ENCODE measurements around the gene MYMX. TPM values are rescaled to one million over a fixed set of nuclear protein-coding genes. Genes with fewer than 3 reads are reported as not detected.

The MYMX gene
- total RNA-seq, 6 experiments from 2014 or later = not detected

GRCh38 chr6:44243345-44243744 is 26.6 kb downstream of the MYMX start:
- no peak for DNase-seq
- no peak for TF ChIP-seq POLR2A (IDR thresholded peaks at IDR 0.05)
- TF ChIP-seq CTCF (IDR thresholded peaks at IDR 0.05) = no peak

GRCh38 chr6:44245391-44245911 is 28.7 kb downstream of the MYMX start:
- ATAC-seq (no peak), DNase-seq (peak in 1 of 3 donors; percentile 80)
- intact Hi-C loops (cut with DNase I) = no loop called here
- Histone ChIP-seq H3K27ac (peak overlapping the region; percentile 100), H3K36me3 (peaks cover 4 to 21% (median 16%) of the 10 kb centered on the region in 4 donors), H3K27me3 (no peaks in the 10 kb centered on the region), H3K9me3 (no peaks in the 10 kb centered on the region), H3K4me1 (peaks cover 0 to 29% (median 2%) of the 10 kb centered on the region in 4 donors), H3K4me3 (peak overlapping the region; percentile 67 to 73 (median 73))
- TF ChIP-seq POLR2A (IDR thresholded peaks at IDR 0.05) = no peak
- TF ChIP-seq CTCF (IDR thresholded peaks at IDR 0.05) = no peak
- WGBS (ENCODE audit: insufficient coverage, low coverage, low lambda C conversion rate, missing lambda C conversion rate) = 83% methylated on average over 6 of the region's 12 CpGs

More at GRCh38 chr6:44243345-44243744, 26.6 kb downstream of the MYMX start:
- peaks cover 0 to under 1% (median 0%) of the 10 kb centered on the region in 4 donors for H3K36me3 ChIP-seq
- no peak overlapping the region for H3K27ac ChIP-seq
- H3K4me3 ChIP-seq = no peak overlapping the region
- intact Hi-C loops (cut with DNase I) = no loop called here
- ATAC-seq = no peak
- H3K9me3 ChIP-seq = no peaks in the 10 kb centered on the region
- H3K4me1 ChIP-seq = peaks cover 0 to 9% (median 2%) of the 10 kb centered on the region in 4 donors
- 100% methylated on average over 2 of the region's 7 CpGs for WGBS (ENCODE audit: insufficient coverage, low coverage, low lambda C conversion rate, missing lambda C conversion rate)
- no peaks in the 10 kb centered on the region for H3K27me3 ChIP-seq

- Histone ChIP-seq H3K9me3 (no peaks in the 10 kb centered on the region), H3K27ac (peak overlapping the region; percentile 100), H3K4me1 (peaks cover 0 to 36% (median 2%) of the 10 kb centered on the region in 4 donors), H3K36me3 (peaks cover 7 to 28% (median 22%) of the 10 kb centered on the region in 4 donors), H3K27me3 (no peaks in the 10 kb centered on the region), H3K4me3 (peak overlapping the region; percentile 67 to 73 (median 73))
- DNase-seq = peak; percentile 94 to 96 (median 95)
- intact Hi-C loops (cut with DNase I) = no loop called here
- peak; percentile 6 to 43 (median 31) for TF ChIP-seq CTCF (IDR thresholded peaks at IDR 0.05)
- no peak for TF ChIP-seq POLR2A (IDR thresholded peaks at IDR 0.05)
- WGBS (ENCODE audit: insufficient coverage, low coverage, low lambda C conversion rate, missing lambda C conversion rate) = 0% methylated on average over 4 of the region's 62 CpGs
- ATAC-seq = peak; percentile 75 to 89 (median 81)
Observed at GRCh38 chr6:44245912-44246662, 29.4 kb downstream of the MYMX start.

GRCh38 chr6:44246663-44247337 is 30.1 kb downstream of the MYMX start, which contains the start of gene HSP90AB1:
Gene HSP90AB1, plus strand, starts transcription at chr6:44247101. Its CDS starts 1,529 bp downstream, at chr6:44248630.
- Histone ChIP-seq H3K27me3 (no peaks in the 10 kb centered on the region), H3K27ac (peak within 1 kb of the TSS; percentile 100), H3K4me1 (peaks cover 0 to 43% (median 2%) of the 10 kb centered on the region in 4 donors), H3K4me3 (peak within 1 kb of the TSS; percentile 67 to 73 (median 73)), H3K36me3 (peaks cover 7 to 35% (median 27%) of the 10 kb centered on the region in 4 donors), H3K9me3 (no peaks in the 10 kb centered on the region)
- DNase-seq (peak; percentile 91 to 97 (median 96)), ATAC-seq (peak; percentile 72 to 86 (median 82))
- under 1% methylated on average over 33 of the region's 34 CpGs for WGBS (ENCODE audit: insufficient coverage, low coverage, low lambda C conversion rate, missing lambda C conversion rate)
- TF ChIP-seq POLR2A (IDR thresholded peaks at IDR 0.05) (peak; percentile 99), CTCF (IDR thresholded peaks at IDR 0.05) (no peak)
- intact Hi-C loops (cut with DNase I) = no loop called here

All from right lobe of liver (tissue), 6 donors.